ENCODE results near the gene ARNT2.

The ARNT2 gene

DNA sequence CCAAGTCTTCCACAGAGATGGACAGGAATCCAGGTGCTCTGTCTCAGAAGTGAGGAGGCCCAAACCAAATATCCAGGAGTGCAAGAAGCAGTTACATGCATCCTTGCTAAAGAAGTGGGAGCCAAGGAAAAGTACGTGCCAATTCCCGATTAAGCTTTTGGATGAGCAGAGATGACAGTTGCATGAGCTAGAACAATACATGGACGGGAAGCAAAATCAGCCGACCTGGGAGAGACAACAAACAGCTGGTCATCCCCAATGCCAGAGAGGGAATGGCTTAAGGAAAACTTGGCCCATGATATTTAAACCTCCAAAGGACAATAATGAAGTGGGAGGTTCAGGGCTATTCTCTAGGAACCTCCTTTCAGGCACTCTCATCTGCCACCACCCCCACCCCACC, 204.9 kb downstream of the ARNT2 start:
- no peak overlapping the region for H3K4me3 ChIP-seq (ENCODE audit: low read depth, low read length)
- no peak for TF ChIP-seq CTCF (IDR thresholded peaks at IDR 0.05; ENCODE audit: low read depth, low read length)

DNA sequence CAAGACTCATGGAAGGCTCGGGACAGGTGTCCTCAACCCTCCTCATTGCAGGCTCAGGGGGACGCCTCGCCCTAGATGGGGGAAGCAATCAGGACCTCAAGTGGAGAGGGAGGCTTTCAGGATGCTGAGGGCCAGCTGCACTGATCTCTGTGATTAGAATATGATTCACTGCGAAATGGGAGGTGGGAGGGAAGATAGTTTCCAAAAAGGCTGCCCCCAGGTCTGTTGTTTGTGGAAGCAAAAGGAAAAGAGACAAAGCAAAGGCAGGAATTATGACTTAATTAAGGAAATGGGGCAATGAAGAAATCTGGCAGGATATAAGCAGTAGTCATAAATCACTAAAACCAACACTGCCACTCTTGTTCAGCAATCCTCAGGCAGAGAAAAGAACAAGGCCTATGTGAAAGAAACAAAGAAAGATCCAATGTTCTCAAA, 205.3 kb downstream of the ARNT2 start:
- no peak overlapping the region for H3K4me3 ChIP-seq (ENCODE audit: low read depth, low read length)
- TF ChIP-seq CTCF (IDR thresholded peaks at IDR 0.05; ENCODE audit: low read depth, low read length): no peak

DNA sequence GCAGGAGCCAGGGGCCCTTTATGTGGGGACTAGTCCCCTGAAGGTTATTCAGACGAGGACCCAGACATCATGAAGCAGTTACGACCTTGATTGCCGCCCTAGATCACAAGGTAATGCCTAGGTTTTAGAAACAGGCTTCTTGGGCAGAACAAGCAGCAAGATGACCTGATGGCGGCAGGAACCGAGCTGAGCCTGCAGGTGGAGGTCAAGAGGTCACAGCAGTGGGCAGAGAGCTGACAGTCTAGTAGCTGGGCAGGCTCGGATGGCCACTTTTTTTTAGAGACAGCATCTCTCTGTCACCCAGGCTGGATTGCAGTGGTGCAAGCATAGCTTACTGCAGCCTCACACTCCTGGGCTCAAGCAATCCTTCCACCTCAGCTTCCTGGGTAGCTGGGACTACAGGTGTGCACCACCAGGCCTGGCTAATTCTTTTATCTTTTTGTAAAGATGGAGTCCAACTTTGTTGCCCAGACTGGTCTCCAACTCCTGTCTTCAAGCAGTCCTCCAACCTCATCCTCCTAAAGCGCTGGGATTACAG, 207.4 kb downstream of the ARNT2 start:
- no peak for TF ChIP-seq CTCF (IDR thresholded peaks at IDR 0.05; ENCODE audit: low read depth, low read length)
- no peak overlapping the region for H3K4me3 ChIP-seq (ENCODE audit: low read depth, low read length)

GRCh38 chr15:80612118-80612823, 208.1 kb downstream of the ARNT2 start:
- TF ChIP-seq CTCF (IDR thresholded peaks at IDR 0.05; ENCODE audit: low read depth, low read length): no peak
- H3K4me3 ChIP-seq (ENCODE audit: low read depth, low read length): no peak overlapping the region

GRCh38 chr15:80613762-80614365, 209.7 kb downstream of the ARNT2 start:
- no peak for TF ChIP-seq CTCF (IDR thresholded peaks at IDR 0.05; ENCODE audit: low read depth, low read length)
- H3K4me3 ChIP-seq (ENCODE audit: low read depth, low read length): no peak overlapping the region

GRCh38 chr15:80614711-80615360, 210.7 kb downstream of the ARNT2 start:
- H3K4me3 ChIP-seq (ENCODE audit: low read depth, low read length): no peak overlapping the region
- TF ChIP-seq CTCF (IDR thresholded peaks at IDR 0.05; ENCODE audit: low read depth, low read length): no peak

- TF ChIP-seq CTCF (IDR thresholded peaks at IDR 0.05; ENCODE audit: low read depth, low read length): no peak
- H3K4me3 ChIP-seq (ENCODE audit: low read depth, low read length): no peak overlapping the region
Measured at GRCh38 chr15:80615361-80615736, 211.2 kb downstream of the ARNT2 start.
